IPS-18c (cell line): ENCODE data around the gene ARIH2.
"Not testable (repeated sequence)": the region's sequence is repeated elsewhere in the genome, so short reads cannot be mapped to it uniquely, and the experiment has no call there.

Source experiments
- H3K4me3 ChIP-seq: 2 replicates; pipeline ENCODE4 v1.7.0; 2013; ENCODE audit warnings: low read depth, mild to moderate bottlenecking, low read length, moderate library complexity; ENCODE audit not compliant: insufficient read depth
- H3K9me3 ChIP-seq: one replicate; pipeline ENCODE4 v1.6.1; 2013; ENCODE audit warnings: mild to moderate bottlenecking, low read length, moderate library complexity; ENCODE audit not compliant: control insufficient read depth, insufficient read depth

ARIH2 gene

DNA sequence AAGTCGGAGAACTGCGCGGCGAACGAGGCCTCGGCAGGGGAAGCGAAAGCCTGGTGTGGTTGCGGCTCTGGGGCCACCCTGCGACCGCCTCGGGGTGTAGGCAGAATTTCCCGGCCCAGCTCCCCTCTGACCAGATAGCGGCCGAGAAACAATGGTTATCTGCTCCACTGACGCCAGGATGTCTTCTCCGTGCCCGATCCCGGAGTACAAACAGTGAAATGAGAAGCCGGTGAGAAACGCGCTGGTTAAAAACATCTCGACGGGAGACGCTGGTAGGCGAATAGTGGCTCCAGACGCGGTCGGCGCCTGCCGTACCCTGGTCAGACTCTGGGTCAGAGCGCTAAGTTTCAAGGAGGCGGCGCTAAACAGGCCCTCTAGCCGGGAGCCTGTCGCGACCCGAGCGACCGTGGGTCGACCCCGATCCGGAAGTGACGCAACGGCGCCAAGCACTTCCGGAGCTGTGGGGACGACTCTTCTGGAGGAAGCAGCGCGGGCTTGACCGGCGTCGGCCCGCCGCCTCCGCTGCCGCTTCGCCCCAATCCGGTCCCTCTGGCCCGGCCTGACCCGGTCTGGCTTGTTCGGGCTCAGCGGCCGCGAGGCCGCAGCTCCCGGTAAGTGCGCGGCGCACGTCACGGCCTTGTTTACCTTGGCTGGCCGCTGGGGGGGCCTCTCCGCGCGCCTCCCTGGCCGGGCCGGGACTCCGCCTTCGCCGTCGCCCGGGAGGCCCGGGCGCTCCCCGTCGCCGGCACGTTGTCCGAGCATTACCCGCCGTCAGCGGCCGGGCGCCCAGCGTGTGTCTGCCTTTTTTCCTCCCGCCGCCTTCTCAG, at the start of gene ARIH2:
Gene ARIH2 (plus strand): TSS at position 455 of the 827 bp plus-strand sequence. CDS start 8,717 bp downstream, outside the sequence.
- Histone ChIP-seq H3K4me3 (peak within 1 kb of the TSS; percentile 98), H3K9me3 (no peaks in the 10 kb centered on the region)

- no peaks in the 10 kb centered on the region for H3K9me3 ChIP-seq
- H3K4me3 ChIP-seq: no peak overlapping the region
These were observed 41.0 kb upstream of the ARIH2 start for GRCh38 chr3:48877671-48878070.

GRCh38 chr3:48879307-48879993, 39.2 kb upstream of the ARIH2 start:
- Histone ChIP-seq H3K9me3 (peaks cover under 1% of the 10 kb centered on the region), H3K4me3 (no peak overlapping the region)

GRCh38 chr3:48879994-48880377, 38.7 kb upstream of the ARIH2 start:
- Histone ChIP-seq H3K4me3 (no peak overlapping the region), H3K9me3 (peaks cover 2% of the 10 kb centered on the region)

DNA sequence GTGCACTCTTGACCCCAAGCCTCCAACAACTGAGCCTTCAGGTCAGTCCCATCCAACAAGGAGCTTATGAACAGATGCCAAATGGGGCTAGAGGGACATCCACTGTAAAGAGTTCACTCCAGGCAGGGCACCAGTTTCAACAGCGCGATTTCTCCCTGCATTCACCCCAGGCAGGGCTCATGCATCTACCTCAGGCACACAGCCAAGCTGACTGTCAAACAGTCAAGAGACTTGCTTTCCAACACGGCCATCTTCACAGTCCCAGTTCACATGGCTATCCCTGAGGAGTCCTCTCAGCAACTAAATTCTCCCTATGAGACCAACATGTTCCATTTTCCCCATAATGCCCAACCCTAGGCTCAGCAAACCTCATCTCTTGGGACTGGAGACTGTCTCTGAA, 37.6 kb upstream of the ARIH2 start:
- peaks cover 2% of the 10 kb centered on the region for H3K9me3 ChIP-seq
- no peak overlapping the region for H3K4me3 ChIP-seq

- H3K4me3 ChIP-seq: no peak overlapping the region
- H3K9me3 ChIP-seq: peaks cover 2% of the 10 kb centered on the region
These were observed 37.0 kb upstream of the ARIH2 start for GRCh38 chr3:48881652-48882114.

- peaks cover 2% of the 10 kb centered on the region for H3K9me3 ChIP-seq
- no peak overlapping the region for H3K4me3 ChIP-seq
These were observed 32.9 kb upstream of the ARIH2 start for GRCh38 chr3:48885753-48886152.

DNA sequence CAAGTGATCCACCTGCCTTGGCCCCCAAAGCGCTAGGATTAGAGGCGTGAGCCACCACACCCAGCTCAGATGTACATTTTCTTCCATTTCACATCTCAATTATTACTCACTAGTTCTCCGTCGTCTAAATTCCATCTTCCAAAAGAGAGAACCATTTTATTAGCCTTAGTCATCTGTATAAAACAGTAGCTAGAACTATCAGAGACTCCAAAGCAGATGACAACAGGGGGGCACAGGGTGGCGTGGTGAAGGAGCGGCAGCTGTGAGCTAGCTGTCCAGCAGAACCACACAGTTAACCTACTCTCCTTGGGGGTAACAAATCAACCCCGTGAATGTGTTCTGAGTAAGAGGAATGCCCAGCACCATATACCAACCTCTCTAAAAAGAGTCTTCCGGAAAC, 27.0 kb upstream of the ARIH2 start:
- H3K9me3 ChIP-seq: no peaks in the 10 kb centered on the region

GRCh38 chr3:48894516-48894915, 24.1 kb upstream of the ARIH2 start:
- no peak overlapping the region for H3K4me3 ChIP-seq

More for the DNA sequence above, 27.0 kb upstream of the ARIH2 start:
- no peak overlapping the region for H3K4me3 ChIP-seq

DNA sequence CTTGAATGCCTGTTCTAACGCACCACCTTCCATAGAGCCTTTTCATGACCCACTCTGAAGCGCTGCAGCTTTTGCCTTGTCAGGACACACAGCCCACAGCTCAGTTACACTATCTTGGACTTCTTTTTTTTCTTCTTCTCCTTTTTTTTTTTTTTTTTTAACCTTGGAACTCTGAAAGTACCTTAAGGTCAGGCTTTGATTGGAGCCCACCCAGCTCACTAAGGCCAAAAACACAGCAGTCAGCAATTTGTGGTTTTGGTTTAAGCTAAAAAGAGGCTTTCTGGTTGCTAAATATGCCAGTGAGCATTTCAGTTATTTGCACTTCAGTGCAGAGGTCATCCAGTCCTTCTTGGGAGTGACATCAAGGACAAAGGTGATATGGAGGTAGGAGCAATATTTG, 21.7 kb upstream of the ARIH2 start:
- Histone ChIP-seq H3K4me3 (no peak overlapping the region), H3K9me3 (no peaks in the 10 kb centered on the region)

More at GRCh38 chr3:48894516-48894915, 24.1 kb upstream of the ARIH2 start:
- H3K9me3 ChIP-seq: no peaks in the 10 kb centered on the region

DNA sequence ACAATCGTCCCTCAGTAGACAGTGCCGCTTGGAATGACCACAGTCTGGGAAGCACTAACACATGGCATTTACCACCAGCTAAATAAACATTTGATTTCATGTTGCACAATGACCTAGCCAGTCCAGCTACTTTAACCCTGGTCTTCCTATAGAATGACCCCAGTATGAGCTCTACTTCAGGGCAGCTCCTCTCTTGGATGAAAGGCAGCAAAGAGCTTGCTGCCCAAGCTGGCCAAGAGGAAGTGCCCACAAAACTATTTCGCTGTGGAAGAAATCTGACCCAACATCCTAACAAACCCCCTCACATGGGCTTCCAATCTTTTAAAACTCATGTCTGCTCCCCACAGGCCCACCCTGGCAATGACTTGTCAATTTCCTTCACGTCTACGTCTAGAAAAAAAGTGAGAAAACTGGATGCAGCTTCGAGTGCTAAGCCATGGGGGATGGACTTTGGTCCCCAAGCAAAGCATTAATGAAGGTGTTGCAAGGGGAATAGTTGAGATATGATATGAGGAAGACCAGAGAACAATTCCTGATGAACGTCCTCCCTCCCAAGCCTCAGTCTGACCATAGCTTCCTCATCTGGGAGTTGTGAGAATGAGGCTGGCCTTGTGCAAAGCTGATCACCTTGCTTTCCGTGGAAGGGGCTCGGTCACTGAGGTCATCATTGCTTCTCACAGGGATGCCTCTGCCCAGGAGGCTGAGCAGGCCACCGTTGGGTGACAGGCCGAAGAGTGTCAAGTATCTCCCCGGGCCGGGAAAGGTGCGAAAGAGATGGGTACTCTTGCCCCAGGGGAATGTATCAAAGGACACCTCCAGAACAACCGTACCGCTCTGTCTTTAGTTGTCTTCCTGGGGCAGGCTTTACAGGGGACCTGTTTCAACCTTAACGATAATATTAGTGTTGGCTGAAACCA, 20.9 kb upstream of the ARIH2 start:
- peak overlapping the region; percentile 78 for H3K4me3 ChIP-seq

DNA sequence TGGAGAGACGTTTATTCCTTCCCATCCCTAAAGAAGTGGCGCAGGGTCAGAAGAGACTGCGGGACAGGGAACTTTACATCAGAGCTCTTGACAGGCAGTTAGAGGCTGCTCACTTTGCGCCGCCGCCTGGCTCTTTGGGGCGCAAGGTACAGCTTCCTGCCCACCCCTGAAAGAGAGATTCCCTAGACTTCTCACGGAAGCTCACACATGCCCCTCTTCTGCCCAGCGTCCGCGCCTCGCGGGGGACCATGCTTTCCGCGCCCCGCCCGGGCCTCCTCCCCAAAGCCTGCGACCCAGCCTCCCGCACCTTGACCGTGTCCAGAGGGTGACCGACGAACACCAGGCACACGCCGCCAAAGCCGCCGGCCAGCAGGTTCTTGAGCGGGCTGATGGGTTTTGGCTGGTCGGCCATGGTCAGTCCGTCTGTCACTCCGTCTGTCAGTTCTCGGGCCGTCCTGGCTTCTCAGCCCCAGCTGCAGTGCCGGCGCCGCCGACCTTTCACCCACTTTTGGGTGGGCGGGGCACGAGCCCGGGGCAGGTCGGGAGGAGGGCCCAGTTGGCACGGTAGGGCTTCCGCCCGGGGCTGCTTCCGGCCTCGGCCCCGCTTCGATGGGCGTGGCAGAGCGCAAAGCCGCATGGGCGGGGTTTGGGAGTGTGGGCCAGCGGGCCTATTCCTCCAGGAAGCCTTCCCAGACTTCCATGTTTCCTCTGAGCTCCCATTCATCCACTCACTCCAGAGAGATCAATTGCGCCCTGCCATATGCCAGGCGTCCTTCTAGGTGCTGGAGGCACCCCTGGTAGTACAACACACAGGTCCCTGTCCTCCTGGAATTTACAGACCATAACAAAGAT, 20.0 kb upstream of the ARIH2 start, which contains the start of gene SLC25A20:
Gene SLC25A20 (minus strand): TSS at position 500 of the 852 bp plus-strand sequence. CDS start 88 bp downstream, at position 412.
- no peaks in the 10 kb centered on the region for H3K9me3 ChIP-seq
- peak within 1 kb of the TSS; percentile 78 for H3K4me3 ChIP-seq

More for the DNA sequence above, 20.9 kb upstream of the ARIH2 start:
- H3K9me3 ChIP-seq: no peaks in the 10 kb centered on the region

DNA sequence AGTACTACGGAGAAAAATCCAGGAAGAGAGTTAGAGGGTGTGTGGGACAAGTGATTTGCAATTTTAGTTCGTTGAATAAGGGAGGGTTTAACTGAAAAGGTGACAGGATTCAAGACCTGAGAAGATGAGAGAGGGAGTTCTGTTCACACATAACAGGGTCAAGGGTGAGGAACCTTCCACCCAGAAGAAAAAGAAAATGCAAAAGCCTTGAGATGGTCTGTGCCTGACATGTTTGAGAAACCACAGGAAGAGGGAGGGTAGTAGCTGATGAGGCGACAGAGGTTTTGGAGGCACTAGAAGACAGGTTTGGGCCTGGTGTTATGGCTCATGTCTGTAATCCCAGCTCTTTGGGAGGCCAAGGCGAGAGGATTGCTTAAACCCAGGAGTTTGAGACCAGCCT, 19.4 kb upstream of the ARIH2 start:
- H3K4me3 ChIP-seq: no peak overlapping the region
- H3K9me3 ChIP-seq: no peaks in the 10 kb centered on the region

GRCh38 chr3:48907026-48907425, 11.6 kb upstream of the ARIH2 start:
- H3K4me3 ChIP-seq, H3K9me3 ChIP-seq: not testable (repeated sequence)

DNA sequence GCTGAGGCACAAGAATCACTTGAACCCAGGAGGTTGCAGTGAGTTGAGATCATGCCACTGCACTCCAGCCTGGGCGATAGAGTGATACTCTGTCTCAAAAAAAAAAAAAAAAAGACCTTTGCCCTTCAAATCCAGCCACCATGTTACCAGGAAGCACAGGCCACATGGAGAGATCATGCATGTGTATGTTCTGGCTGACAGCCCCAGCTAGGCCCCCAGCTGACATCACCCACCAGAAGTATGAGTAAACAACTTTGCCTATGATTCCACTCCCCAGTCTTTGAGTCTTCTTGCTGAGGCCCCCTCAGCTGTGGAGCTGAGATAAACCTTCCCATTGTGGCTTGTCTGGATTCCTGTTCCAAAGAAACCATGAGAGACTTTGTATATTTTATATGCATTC, 3.3 kb upstream of the ARIH2 start:
- no peaks in the 10 kb centered on the region for H3K9me3 ChIP-seq
- no peak overlapping the region for H3K4me3 ChIP-seq
